GM12865 (cell line): ENCODE measurements around the gene KRT15.

Experiments used
- DNase-seq: peaks from one replicate; pipeline ENCODE4 v3.0.0; 2010; ENCODE audit warnings: low read depth
- H3K4me3 ChIP-seq: 2 replicates; pipeline ENCODE4 v1.5.1; 2011; ENCODE audit warnings: mild to moderate bottlenecking, low read depth, low read length, control low read depth
- TF ChIP-seq, protein P1 (sequence below): IDR thresholded peaks from 2 replicates; pipeline ENCODE4 v1.5.1; 2011; ENCODE audit warnings: low read length, control low read depth, low read depth, inconsistent platforms; ENCODE audit not compliant: insufficient read depth; ENCODE audit errors: missing control alignments

KRT15 gene

DNA sequence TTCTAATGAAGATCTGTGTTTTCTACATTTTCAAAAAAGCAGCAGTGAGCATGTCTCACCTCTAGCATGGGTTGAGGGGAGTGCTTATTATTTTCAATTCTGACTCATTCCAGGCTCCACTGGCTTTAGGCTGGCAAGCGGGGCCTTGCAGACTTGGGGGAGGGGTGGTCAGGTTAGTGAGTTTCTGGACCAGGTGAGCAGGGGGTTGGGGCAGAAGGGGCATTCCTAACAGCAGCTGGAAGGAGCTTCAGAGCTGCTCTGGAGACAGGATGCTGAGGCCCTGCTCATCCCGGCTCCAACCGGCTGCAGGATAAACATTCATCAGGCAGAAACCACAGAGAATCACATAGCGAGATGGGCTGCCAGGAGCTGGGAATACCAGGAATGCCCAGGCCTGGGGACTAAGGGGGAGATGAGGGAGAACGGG, 19.9 kb upstream of the KRT15 start:
- no peak for DNase-seq
- no peak overlapping the region for H3K4me3 ChIP-seq
- TF ChIP-seq, protein P1, sequence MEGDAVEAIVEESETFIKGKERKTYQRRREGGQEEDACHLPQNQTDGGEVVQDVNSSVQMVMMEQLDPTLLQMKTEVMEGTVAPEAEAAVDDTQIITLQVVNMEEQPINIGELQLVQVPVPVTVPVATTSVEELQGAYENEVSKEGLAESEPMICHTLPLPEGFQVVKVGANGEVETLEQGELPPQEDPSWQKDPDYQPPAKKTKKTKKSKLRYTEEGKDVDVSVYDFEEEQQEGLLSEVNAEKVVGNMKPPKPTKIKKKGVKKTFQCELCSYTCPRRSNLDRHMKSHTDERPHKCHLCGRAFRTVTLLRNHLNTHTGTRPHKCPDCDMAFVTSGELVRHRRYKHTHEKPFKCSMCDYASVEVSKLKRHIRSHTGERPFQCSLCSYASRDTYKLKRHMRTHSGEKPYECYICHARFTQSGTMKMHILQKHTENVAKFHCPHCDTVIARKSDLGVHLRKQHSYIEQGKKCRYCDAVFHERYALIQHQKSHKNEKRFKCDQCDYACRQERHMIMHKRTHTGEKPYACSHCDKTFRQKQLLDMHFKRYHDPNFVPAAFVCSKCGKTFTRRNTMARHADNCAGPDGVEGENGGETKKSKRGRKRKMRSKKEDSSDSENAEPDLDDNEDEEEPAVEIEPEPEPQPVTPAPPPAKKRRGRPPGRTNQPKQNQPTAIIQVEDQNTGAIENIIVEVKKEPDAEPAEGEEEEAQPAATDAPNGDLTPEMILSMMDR = no peak

DNA sequence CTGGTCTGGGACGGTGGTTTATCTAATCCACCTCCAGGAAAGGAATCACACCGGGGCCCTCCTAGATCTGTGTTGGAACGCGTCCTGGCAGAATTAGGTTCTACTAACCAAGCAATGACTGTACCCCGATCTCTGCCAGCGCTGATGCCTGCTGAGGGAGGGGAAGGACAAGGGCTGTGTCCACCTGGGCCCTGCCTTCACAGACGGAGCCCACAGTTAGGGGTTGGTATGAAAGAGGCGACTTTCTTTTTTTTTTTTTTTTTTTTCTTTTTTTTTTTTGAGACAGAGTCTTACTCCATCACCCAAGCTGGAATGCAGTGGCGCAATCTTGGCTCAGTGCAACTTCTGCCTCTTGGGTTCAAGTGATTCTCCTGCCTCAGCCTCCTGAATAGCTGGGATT, 19.3 kb upstream of the KRT15 start:
- DNase-seq = no peak
- H3K4me3 ChIP-seq = no peak overlapping the region
- TF ChIP-seq, protein P1 = no peak

DNA sequence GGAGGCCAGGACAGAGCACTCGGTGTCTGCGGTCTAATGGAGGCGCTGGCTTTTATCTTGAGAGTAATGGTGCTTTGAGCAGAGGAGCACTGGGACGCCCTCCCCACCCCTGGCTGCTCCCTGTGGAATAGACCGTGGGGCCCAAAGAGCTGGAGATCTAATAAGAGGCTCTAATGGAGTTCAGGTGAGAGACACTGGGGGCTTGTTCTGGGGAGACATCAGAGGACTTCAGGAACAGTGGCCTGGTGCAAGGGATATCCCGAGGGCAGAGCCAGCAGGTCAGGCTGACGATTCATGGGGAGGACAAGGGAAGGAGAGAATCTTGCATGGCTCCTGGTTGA, 18.9 kb upstream of the KRT15 start:
- TF ChIP-seq, protein P1 = no peak
- no peak overlapping the region for H3K4me3 ChIP-seq
- no peak for DNase-seq

DNA sequence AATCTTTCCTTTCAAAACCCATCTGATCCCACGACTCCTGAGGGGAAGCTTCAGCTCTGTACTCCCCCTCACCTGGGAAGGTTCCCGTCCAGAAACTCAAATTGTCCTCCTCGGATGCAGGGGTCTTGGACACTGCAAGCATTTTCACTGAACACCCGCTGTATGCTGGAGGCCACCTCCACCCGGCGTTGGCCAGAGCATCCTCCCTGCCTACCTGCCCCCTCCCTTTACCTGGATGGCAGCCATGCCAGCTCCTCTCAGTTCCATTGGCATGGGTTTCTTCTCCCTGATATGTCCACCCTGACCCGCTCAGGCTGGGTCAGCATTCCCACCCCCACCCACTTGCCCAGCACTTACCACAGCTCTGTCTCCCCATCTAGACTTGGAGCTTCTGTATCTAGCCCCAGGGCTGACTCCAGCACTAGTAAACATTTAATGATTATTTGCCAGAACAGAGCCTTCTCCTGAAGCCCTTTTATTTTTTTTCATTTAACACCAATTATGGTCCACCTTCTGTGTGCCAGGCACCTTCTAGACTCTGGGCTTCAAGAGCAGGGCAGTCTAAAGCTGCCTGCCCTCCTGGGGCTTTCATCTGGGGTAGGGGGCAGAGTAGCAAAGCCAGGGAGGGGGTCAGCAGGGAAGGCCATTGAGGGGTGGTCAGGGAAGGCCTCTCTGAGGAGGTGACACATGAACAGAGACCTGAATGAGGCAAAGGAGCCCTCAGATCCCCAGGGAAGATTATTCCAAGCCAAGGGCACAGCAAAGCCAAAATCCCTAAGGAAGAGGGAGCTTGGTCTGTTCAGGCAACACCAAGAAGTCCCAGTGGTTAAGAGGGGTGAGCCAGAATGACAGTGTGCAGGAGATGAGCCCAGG, 18.3 kb upstream of the KRT15 start:
- H3K4me3 ChIP-seq = no peak overlapping the region
- DNase-seq = no peak
- TF ChIP-seq, protein P1 = no peak

DNA sequence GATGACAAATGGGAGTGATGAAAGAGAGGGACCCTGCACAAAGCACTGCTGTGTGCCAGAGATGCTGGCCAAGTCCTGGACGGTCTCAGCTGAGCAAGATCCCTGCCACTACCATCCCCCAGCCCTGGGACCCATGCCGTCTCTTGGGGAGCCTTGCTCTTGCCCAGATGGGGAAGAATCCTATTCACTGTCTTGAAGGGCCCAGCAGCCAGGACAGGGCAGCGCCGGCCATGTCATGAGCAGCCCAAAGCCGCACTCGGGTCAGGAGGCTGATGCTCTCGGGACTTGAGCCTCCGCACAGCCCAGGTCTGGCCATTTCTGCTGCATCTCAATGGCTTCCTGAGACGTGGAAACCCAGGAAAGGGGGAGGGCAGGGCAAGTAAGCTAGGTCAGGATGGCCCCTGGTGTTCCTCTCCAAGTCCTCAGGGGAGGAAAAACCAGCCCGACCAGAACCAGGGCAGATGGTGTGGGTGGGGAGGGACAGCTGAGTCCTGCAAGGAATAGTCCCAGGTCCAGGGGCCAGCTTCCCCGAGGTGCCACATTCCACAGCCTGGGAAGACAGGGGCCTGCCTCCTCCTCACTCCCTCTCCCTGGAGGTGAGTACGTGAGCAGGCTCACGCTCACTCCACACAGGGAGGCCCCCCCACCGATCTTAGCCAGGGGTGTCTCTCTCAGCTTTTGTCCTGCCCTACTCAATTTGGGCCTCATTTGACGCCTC, 17.2 kb upstream of the KRT15 start:
- no peak for DNase-seq
- no peak overlapping the region for H3K4me3 ChIP-seq
- TF ChIP-seq, protein P1 = no peak

DNA sequence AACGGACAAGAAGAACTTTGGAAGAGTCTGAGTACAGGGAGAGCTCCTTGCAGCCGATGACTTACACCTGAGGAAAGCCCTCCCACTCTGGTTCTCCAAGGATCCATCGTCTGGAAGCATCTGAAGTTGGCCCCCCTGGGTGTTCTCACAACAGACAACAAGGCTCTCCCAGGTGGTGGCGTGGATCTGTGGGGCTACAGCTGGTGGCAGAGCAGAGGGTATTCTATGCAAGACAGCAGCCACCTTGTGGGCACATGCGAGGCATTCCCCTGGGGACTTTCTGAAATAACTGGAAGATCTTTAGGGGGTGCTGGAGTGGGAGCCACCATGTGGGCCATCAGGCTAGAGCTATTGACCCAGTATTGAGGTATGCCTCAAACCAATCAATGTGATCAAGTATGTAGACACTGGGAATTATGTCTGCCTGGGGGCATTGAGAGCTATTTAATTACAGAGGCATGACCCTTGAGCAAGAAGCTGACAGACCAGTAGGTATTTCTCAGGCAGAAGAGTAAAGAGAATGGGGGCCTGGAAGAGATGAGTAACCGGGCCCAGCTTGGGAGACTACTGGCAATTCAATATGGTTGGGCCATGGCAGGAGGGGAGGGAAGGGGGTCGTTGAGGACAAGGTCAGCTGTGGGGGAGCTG, 16.3 kb upstream of the KRT15 start:
- no peak for DNase-seq

More for the DNA sequence above, 16.3 kb upstream of the KRT15 start:
- TF ChIP-seq, protein P1 = no peak
- H3K4me3 ChIP-seq = no peak overlapping the region
